Hepatocyte (in vitro differentiated cells): ENCODE results near the gene RDH16.

Experiments used
- EZH2phosphoT487 ChIP-seq: fragments of 200-600 bp; sonication (generic); IDR thresholded peaks from one replicate; pipeline ENCODE4 v1.6.1; 2018; ENCODE audit warnings: antibody characterized with exemption, mild to moderate bottlenecking, low read depth, moderate library complexity; ENCODE audit not compliant: unreplicated experiment, severe bottlenecking
- TF ChIP-seq, protein P1 (sequence below): fragments of 200-600 bp; sonication (generic); IDR thresholded peaks from 2 replicates; pipeline ENCODE4 v1.5.1; 2016; ENCODE audit warnings: antibody characterized with exemption, mild to moderate bottlenecking; ENCODE audit not compliant: poor library complexity

DNA sequence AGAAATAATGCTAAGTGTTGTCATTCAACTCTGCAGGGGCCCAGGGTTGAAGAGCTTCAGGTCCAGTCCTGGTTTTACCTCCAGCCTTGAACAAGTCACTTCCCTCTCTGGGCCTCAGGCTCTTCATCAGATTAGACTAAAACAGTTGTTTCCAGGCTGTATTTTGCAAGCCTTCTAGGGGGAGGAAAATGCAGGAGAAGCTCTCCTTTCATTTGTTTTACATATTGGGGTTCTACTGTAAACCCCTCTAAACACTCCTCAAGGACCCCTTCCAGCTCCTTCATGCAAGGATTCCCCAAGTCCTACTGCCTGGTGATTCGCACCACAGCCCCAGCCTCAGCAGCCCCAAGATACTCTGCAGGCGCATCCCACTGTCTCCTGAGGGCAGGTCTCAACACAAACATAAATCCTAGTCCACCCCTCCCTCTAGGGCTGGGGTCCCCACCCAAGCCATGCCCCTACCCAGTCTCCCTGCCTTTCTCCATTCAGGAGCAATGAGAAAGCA, 25.9 kb downstream of the RDH16 start:
- TF ChIP-seq, protein P1, sequence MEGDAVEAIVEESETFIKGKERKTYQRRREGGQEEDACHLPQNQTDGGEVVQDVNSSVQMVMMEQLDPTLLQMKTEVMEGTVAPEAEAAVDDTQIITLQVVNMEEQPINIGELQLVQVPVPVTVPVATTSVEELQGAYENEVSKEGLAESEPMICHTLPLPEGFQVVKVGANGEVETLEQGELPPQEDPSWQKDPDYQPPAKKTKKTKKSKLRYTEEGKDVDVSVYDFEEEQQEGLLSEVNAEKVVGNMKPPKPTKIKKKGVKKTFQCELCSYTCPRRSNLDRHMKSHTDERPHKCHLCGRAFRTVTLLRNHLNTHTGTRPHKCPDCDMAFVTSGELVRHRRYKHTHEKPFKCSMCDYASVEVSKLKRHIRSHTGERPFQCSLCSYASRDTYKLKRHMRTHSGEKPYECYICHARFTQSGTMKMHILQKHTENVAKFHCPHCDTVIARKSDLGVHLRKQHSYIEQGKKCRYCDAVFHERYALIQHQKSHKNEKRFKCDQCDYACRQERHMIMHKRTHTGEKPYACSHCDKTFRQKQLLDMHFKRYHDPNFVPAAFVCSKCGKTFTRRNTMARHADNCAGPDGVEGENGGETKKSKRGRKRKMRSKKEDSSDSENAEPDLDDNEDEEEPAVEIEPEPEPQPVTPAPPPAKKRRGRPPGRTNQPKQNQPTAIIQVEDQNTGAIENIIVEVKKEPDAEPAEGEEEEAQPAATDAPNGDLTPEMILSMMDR = no peak
- TF ChIP-seq EZH2phosphoT487 = no peak
